Bronchial epithelial cell (primary cell): Measurements from ENCODE around the gene ZNF521. TPM values are rescaled to one million over a fixed set of nuclear protein-coding genes. Genes with fewer than 3 reads are reported as not detected.

Source experiments
- DNase-seq: peaks from one replicate; pipeline ENCODE4 v3.0.0-alpha.2; 2010; ENCODE audit warnings: low read depth
- FAIRE-seq: peaks from 2 replicates; lab custom pipeline; 2011; peaks lifted over from hg19 to GRCh38; lab: Jason Lieb, UNC
- H3K27me3 ChIP-seq: 2 replicates; pipeline ENCODE4 v1.5.1; 2011; ENCODE audit warnings: low read length; ENCODE audit not compliant: control insufficient read depth, insufficient read depth
- H3K36me3 ChIP-seq: 2 replicates; pipeline ENCODE4 v1.5.1; 2011; ENCODE audit warnings: low read length; ENCODE audit not compliant: control insufficient read depth, insufficient read depth
- H3K4me3 ChIP-seq: 2 replicates; pipeline ENCODE4 v1.5.1; 2011; ENCODE audit warnings: mild to moderate bottlenecking, low read depth, low read length, control low read depth
- CTCF ChIP-seq: IDR thresholded peaks from 2 replicates; pipeline ENCODE4 v1.5.1; 2011; ENCODE audit warnings: mild to moderate bottlenecking, moderate library complexity, low read length, control low read depth, inconsistent platforms; ENCODE audit not compliant: insufficient read depth, severe bottlenecking
- total RNA-seq: library from RNA; depleted of rRNA; stranded (reverse); fragments of >200 nt; gene quantifications from 2 replicates; pipeline ENCODE4 v1.2.1, GENCODE V29; 2014

The ZNF521 gene
- total RNA-seq, 1 donor from 2014 or later, result 0.53 TPM

GRCh38 chr18:25146512-25146910, 205.5 kb downstream of the ZNF521 start:
- H3K4me3 ChIP-seq, result no peak overlapping the region
- no peak for FAIRE-seq
- TF ChIP-seq CTCF, result no peak
- no peaks in the 10 kb centered on the region for H3K36me3 ChIP-seq
- no peaks in the 10 kb centered on the region for H3K27me3 ChIP-seq
- no peak for DNase-seq

GRCh38 chr18:25145731-25146511, 206.0 kb downstream of the ZNF521 start:
- Histone ChIP-seq H3K4me3 (no peak overlapping the region), H3K27me3 (no peaks in the 10 kb centered on the region), H3K36me3 (no peaks in the 10 kb centered on the region)
- no peak for TF ChIP-seq CTCF
- DNase-seq (no peak), FAIRE-seq (no peak)

GRCh38 chr18:25144820-25145219, 207.1 kb downstream of the ZNF521 start:
- DNase-seq, result no peak
- TF ChIP-seq CTCF, result no peak
- FAIRE-seq, result no peak
- Histone ChIP-seq H3K4me3 (no peak overlapping the region), H3K36me3 (no peaks in the 10 kb centered on the region), H3K27me3 (no peaks in the 10 kb centered on the region)

- Histone ChIP-seq H3K36me3 (no peaks in the 10 kb centered on the region), H3K27me3 (no peaks in the 10 kb centered on the region), H3K4me3 (no peak overlapping the region)
- TF ChIP-seq CTCF, result no peak
- FAIRE-seq (no peak), DNase-seq (no peak)
Measured at GRCh38 chr18:25141886-25142285, 210.1 kb downstream of the ZNF521 start.

- no peak for DNase-seq
- no peak overlapping the region for H3K4me3 ChIP-seq
- FAIRE-seq, result no peak
- no peaks in the 10 kb centered on the region for H3K36me3 ChIP-seq
- no peak for TF ChIP-seq CTCF
- no peaks in the 10 kb centered on the region for H3K27me3 ChIP-seq
Measured at GRCh38 chr18:25141399-25141798, 210.6 kb downstream of the ZNF521 start.

- FAIRE-seq, result no peak
- no peak for TF ChIP-seq CTCF
- Histone ChIP-seq H3K4me3 (no peak overlapping the region), H3K36me3 (no peaks in the 10 kb centered on the region), H3K27me3 (no peaks in the 10 kb centered on the region)
- no peak for DNase-seq
Measured at GRCh38 chr18:25140962-25141308, 211.0 kb downstream of the ZNF521 start.
